ENCODE measurements around the gene HDDC3.

GRCh38 chr15:90954712-90955623, 22.6 kb upstream of the HDDC3 start, which contains the start of gene RCCD1:
- TF ChIP-seq CTCF (conservative IDR thresholded peaks at IDR 0.05; ENCODE audit: low read depth, low read length) (no peak), EZH2phosphoT487 (IDR thresholded peaks at IDR 0.05; ENCODE audit: borderline replicate concordance, low read length) (no peak)
